WERI-Rb-1 (cell line): ENCODE data around the gene CLDN14.

ENCODE experiments used
- DNase-seq: peaks from one replicate; pipeline ENCODE4 v3.0.0-alpha.2; 2020
- H3K27ac ChIP-seq: fragments of 250-450 bp; sonication (Bioruptor Pico); 2 replicates; pipeline ENCODE4 v1.5.1; 2020; ENCODE audit warnings: mild to moderate bottlenecking, moderate library complexity
- H3K27me3 ChIP-seq: fragments of 250-450 bp; sonication (Bioruptor Pico); 2 replicates; pipeline ENCODE4 v1.5.1; 2021; ENCODE audit warnings: mild to moderate bottlenecking, low read depth, moderate library complexity; ENCODE audit not compliant: insufficient read depth, severe bottlenecking
- H3K36me3 ChIP-seq: fragments of 250-450 bp; sonication (Bioruptor Pico); 2 replicates; pipeline ENCODE4 v1.5.1; 2020; ENCODE audit warnings: mild to moderate bottlenecking, moderate library complexity
- H3K4me3 ChIP-seq: 2 replicates; pipeline ENCODE4 v1.5.1; 2011; ENCODE audit warnings: low read depth, mild to moderate bottlenecking, control low read depth, low read length
- H3K9me3 ChIP-seq: fragments of 250-450 bp; sonication (Bioruptor Pico); 2 replicates; pipeline ENCODE4 v1.5.1; 2021; ENCODE audit warnings: mild to moderate bottlenecking, moderate library complexity; ENCODE audit not compliant: severe bottlenecking
- CTCF ChIP-seq: IDR thresholded peaks from 2 replicates; pipeline ENCODE4 v1.5.1; 2011; ENCODE audit warnings: low read depth, mild to moderate bottlenecking, control low read depth, inconsistent platforms, low read length

CLDN14 gene

GRCh38 chr21:36429947-36430546 is 49.9 kb downstream of the CLDN14 start:
- TF ChIP-seq CTCF = peak; percentile 47
- Histone ChIP-seq H3K27me3 (no peaks in the 10 kb centered on the region), H3K36me3 (no peaks in the 10 kb centered on the region), H3K9me3 (no peaks in the 10 kb centered on the region), H3K27ac (peak overlapping the region; percentile 68), H3K4me3 (no peak overlapping the region)
- DNase-seq = peak; percentile 90

DNA sequence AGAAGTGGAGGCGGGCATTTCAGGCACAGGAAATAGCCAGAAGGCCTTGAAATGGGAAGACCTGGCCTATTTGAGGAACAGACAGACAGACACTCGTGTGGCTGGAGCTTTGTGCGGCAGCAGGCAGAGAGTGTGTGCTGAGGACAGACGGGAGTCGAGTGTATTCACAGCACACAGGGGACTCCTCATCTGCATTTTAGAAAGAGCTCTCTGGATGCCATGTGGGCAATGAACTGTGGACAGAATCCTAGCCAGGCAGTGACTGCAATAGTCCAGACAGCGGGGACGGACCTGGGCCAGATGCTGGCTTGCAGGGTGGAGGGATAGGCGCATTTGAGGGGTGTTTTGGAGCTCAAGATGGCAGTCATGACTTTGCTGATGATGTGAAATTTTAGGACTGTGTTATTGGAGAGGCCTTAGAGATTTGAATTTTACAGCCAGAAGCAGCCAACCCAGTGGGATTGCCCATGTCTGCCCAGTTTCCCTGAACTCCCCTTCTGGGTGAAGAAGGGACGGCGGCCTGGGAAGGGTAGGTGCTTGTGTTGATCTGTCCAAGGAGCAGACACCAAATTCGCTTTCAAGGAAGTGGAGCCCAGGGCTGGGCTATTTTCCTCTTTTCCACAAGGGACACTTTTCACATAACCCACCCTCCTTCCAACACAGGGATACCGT is 51.0 kb downstream of the CLDN14 start:
- TF ChIP-seq CTCF = no peak
- H3K36me3 ChIP-seq = no peaks in the 10 kb centered on the region; the same call in 1 of the 2 replicates
- no peaks in the 10 kb centered on the region for H3K9me3 ChIP-seq
- H3K27me3 ChIP-seq = no peaks in the 10 kb centered on the region
- DNase-seq = no peak
- H3K27ac ChIP-seq = no peak overlapping the region
- H3K4me3 ChIP-seq = no peak overlapping the region

- Histone ChIP-seq H3K36me3 (peaks cover 6% of the 10 kb centered on the region), H3K9me3 (no peaks in the 10 kb centered on the region), H3K27ac (no peak overlapping the region), H3K27me3 (no peaks in the 10 kb centered on the region), H3K4me3 (no peak overlapping the region)
- no peak for DNase-seq
- no peak for TF ChIP-seq CTCF
Measured at GRCh38 chr21:36427502-36427901, 52.4 kb downstream of the CLDN14 start.

- no peak for TF ChIP-seq CTCF
- no peak for DNase-seq
- no peak overlapping the region for H3K4me3 ChIP-seq
- peaks cover 21% of the 10 kb centered on the region for H3K36me3 ChIP-seq
- H3K27ac ChIP-seq = no peak overlapping the region
- no peaks in the 10 kb centered on the region for H3K27me3 ChIP-seq
- H3K9me3 ChIP-seq = no peaks in the 10 kb centered on the region
Measured at GRCh38 chr21:36425286-36425685, 54.6 kb downstream of the CLDN14 start.

- no peak for DNase-seq
- TF ChIP-seq CTCF = no peak
- Histone ChIP-seq H3K4me3 (no peak overlapping the region), H3K9me3 (no peaks in the 10 kb centered on the region), H3K27me3 (no peaks in the 10 kb centered on the region), H3K36me3 (peaks cover 23% of the 10 kb centered on the region), H3K27ac (no peak overlapping the region)
Measured at GRCh38 chr21:36424592-36424991, 55.3 kb downstream of the CLDN14 start.
